Omental fat pad (tissue), 4 donors: ENCODE results near the gene SCO1. TPM values are rescaled to one million over a fixed set of nuclear protein-coding genes. Genes with fewer than 3 reads are reported as not detected.

ENCODE experiments used
- ATAC-seq: fragments of 150-250 bp; one replicate; pipeline ENCODE4 v1.9.1; 2016; ENCODE audit warnings: mild to moderate bottlenecking, moderate library complexity; ENCODE audit not compliant: low FRiP score
- DNase-seq: peaks from one replicate; pipeline ENCODE4 v3.0.0-alpha.2; 2019; ENCODE audit warnings: low spot score
- CTCF ChIP-seq, 3 donors: fragments of 450-650 bp; IDR thresholded peaks; one replicate each; pipeline ENCODE4 v1.5.1; 2016 to 2017; ENCODE audit warnings: antibody characterized with exemption in 3 of 3, mild to moderate bottlenecking in 3 of 3, moderate library complexity in 2 of 3
- total RNA-seq, 4 donors: library from RNA; depleted of rRNA; stranded (reverse); fragments of >200 nt; gene quantifications; one replicate each; pipeline ENCODE4 v1.1.0, GENCODE V29; 2016

Gene SCO1
- total RNA-seq, 4 donors from 2014 or later: 18.0 to 35.4 (median 24.2) TPM

GRCh38 chr17:10640475-10640874, 56.9 kb downstream of the SCO1 start:
- TF ChIP-seq CTCF (IDR thresholded peaks at IDR 0.05): no peak

GRCh38 chr17:10638151-10638550, 59.2 kb downstream of the SCO1 start:
- DNase-seq: no peak
- ATAC-seq: no peak
- no peak for TF ChIP-seq CTCF (IDR thresholded peaks at IDR 0.05)

More at GRCh38 chr17:10640475-10640874, 56.9 kb downstream of the SCO1 start:
- DNase-seq (no peak), ATAC-seq (no peak)

GRCh38 chr17:10635290-10635689, 62.0 kb downstream of the SCO1 start:
- ATAC-seq (no peak), DNase-seq (no peak)
- no peak for TF ChIP-seq CTCF (IDR thresholded peaks at IDR 0.05)

GRCh38 chr17:10633738-10634379, 63.5 kb downstream of the SCO1 start:
- DNase-seq: no peak
- ATAC-seq: no peak
- TF ChIP-seq CTCF (IDR thresholded peaks at IDR 0.05): no peak

- DNase-seq (no peak), ATAC-seq (no peak)
- TF ChIP-seq CTCF (IDR thresholded peaks at IDR 0.05): no peak
Measured at GRCh38 chr17:10631701-10632100, 65.6 kb downstream of the SCO1 start.

GRCh38 chr17:10631048-10631700, 66.2 kb downstream of the SCO1 start:
- DNase-seq (no peak), ATAC-seq (no peak)
- TF ChIP-seq CTCF (IDR thresholded peaks at IDR 0.05): no peak

- no peak for DNase-seq
- TF ChIP-seq CTCF (IDR thresholded peaks at IDR 0.05): no peak
- ATAC-seq: no peak
Measured at GRCh38 chr17:10629706-10630105, 67.6 kb downstream of the SCO1 start.
